Brain pericyte (primary cell): ENCODE measurements around the gene CAPRIN2.

Experiments
- DNase-seq: peaks from one replicate; pipeline ENCODE4 v3.0.0-alpha.2; 2012; ENCODE audit warnings: low read depth, low spot score

CAPRIN2 gene

DNA sequence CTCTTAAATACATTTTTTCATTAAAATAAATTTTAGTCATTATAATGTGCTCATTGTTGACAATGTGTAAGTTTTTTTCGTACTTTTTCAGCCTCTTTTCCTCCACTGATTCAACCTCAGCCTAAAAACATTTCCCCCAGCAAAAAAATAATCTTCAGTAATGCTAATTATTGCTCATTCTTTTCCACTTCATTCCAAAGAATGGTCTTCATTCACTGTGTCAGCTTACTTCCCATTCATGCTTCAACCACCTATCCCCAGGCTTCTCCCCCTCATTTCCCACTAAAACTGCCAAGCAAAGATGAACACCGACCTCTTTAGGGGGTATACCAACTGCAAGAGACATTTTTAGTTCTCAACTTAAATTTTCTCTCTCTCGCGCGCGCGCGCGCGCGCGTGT is 56.4 kb downstream of the CAPRIN2 start:
- no peak for DNase-seq

DNA sequence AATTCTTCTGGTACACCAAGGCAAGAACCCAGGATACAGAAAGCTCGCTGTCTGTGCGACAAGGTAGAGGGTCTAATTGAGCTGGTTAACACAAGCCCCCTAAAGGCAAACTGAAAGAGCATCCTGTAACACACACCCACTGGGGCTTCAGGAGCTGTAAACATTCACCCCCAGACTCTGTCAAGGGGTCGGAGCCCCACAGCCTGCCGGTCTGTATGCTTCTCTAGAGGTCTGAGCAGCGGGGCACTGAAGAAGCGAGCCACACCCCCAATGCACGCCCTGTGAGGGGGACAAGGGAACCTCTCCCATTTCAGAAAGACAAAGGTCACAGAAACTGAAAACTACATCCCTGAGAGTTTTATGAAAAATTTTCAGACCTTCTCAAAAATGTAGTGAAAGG is 57.8 kb downstream of the CAPRIN2 start:
- DNase-seq: no peak

DNA sequence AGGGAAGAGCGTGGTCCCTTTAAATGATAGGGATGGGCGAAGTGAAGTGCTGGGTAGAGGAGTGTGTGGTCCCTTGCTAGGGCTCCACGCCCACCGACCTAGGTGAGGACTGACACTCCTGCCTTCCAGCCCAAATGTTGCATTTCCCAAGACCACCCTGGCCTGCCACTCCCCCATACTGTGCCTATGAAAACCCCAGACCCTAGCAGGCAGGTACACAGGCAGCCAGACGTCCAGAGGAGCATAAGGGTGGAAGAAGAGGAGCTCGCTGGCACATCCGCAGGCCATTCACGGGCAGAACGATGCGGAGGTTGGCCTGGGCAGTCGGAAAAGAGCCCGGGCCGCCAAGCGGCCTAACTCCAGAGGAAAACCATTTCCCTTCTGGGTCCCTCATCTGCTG is 58.3 kb downstream of the CAPRIN2 start:
- DNase-seq: no peak

DNA sequence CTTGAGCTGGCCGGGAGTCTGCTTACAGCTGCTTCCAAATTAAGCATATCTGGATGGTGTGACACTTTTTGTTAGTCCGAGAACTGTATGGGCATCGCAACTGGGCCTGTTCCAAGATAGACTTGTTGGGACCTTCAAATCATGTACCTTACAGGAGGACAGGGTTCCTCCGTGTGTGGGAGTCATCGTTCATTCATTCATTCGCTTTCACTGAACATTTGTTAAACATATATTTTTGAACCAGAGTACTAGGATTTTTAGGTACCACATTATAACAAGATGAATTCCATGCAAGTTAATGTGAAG is 58.7 kb downstream of the CAPRIN2 start:
- no peak for DNase-seq

DNA sequence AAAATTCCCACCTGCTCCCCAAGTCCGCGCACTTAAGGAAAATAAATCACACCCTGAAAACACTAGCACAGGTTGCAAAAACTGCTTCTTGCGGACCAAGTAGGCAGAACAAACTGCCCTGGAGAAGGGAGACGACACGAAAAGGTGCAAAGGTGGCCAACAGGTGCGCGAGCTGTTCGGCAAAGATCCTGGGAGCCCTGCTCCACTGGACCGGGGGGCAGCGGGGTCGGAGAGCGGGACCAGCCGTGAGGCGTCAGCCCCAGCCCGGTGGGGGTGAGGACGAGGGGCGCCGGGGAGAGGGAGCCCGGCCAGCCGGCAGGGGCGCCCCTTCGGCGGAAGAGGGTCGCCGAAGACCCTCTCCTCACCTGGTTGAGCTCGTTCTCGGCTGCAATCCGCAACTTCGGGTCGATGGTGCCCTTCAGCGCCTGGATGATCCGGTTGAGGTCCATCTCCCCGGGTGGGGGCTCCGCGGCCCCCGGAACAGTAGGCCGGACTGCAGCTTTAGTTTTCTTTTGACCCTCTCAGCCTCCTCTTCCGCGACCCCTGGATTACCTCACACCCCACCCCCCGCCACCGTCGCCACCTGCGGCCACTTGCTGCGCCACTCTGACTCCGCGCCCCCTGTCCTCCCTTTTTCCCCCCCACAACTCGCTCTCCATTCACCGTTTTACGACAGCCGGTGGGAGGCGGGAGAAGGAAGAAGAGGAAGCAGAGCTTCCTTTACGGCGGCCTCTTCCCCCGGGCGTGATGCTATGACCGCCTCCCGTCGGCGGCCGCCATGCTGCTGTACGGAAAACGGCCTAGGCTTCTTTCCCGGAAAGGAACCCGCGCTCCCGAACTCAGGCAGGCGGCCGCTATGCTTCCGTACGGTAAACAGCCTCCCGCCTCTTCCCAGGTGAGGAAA is 59.3 kb downstream of the CAPRIN2 start, which contains the start of gene IPO8:
Gene IPO8, minus strand, starts transcription at position 671 of the 904 bp plus-strand sequence. Its CDS starts 222 bp downstream, at position 449.
- DNase-seq: peak; percentile 69

DNA sequence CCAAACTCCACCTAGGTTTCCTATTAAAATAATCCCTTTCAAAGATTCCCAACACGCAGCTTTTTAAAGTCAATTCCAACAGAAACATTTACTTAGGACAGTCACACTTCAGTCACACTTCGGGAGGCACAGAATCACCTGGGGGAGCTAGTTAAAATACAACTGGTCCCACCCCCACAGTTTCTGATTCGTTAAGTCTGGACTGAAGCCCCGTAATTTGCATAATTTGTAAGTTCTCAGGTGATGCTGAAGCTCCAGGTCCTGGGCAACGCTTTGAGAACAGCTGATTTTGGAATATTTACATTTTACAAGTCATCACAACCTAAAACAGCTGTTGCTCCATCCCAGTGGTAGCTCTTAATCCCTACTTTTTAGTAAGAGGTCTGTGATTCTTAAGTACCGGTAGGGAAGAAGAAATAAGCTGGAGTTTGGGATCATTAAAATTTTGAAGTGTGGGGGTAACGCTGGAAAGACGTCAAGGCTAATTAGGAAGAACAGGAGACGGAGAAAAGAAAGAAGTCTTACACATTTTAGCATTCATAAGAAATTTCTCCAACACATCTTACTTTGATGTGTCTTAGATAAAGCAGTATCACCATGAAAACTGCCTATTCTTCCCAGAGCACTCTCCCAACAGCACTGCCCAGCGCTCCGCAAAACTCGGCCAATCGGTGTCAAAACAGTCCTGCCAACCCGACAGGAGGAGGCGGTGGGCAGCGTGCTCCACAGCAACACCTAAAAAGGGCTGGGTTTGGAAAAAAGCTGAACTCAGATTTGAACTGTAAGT is 60.1 kb downstream of the CAPRIN2 start:
- no peak for DNase-seq

DNA sequence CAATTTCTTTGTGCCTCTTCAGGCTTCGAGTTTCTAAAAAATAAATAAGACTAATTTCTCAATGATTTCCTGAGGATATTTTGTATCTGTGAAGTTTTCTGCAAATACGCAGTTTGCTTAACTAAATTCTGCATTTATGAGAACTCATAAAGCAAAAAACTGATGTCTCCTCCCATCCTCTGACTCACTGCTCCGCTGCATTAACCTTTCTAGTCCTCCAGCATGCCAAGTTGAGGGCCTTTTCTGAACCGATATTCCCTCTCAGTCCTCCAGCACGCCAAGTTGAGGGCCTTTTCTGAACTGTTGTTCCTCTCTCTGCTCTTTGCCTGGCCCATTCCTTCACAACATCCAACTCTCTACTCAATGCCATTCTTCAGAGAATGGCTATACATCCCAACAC is 62.3 kb downstream of the CAPRIN2 start:
- DNase-seq: no peak

DNA sequence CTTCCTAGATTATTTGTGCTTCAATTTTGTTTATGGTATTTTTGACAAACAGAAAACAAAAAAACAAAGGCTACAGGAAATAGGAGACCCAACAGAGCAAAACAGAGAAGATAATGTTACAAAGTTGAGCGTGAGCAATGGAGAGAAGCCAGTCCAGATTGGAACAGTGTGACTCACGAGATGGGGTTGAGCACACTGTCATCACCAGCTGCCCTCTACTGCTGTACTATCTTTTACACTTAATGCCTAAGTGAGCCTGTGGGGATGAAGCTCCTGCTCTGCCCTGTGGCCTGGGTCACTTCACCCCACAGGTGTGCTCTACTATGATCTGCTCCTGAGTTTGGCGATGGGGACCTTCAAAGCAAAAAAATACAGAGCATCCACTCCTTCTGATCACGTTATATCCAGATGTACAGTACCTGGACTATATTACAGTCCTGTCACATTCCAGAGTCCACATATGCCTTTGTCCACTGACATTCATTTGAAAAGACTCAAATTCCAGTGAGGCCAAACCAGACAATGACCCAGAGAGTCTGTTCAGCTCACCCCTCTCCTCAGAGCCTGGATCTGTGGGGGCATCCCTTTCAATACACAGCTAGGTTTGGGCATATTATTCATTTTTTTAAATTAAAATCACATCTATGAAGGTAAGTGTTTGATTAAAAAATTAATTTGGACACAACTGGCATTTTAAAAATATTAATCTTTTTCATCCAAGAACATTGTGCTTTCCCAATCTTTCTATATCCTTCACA is 63.5 kb downstream of the CAPRIN2 start:
- DNase-seq: peak; percentile 22

DNA sequence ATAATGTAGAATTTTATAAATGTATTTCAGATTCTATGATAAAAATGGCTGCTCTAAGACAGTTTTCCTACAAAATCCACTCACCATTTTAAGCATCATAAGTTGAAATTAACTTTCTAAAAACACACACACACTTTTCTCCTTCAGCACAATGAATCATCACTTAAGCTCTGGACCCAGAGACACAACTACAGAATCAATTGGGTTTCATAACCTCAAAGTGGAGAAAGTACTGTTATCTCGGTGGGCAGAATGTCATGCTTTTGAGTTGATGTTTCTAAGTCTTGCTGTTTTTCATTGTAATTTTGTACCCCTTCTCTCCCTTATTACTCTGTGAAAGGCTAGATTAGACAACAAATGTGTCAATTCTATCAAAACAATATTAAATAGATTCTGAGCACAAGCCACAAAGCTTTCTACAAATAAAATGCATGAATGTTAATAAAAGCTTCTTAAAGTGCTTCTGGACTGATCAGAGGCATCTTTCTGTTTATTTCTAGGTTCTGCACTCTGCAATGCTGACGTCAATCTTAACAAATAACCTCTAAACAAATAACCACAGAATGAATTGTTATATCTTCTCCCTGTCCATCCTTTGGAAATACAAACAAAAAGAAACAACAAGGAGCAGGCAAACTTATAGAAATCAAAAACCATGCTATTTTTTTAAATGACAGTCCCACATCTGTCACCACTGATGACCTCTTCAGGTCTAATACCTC is 67.3 kb downstream of the CAPRIN2 start:
- DNase-seq: no peak

DNA sequence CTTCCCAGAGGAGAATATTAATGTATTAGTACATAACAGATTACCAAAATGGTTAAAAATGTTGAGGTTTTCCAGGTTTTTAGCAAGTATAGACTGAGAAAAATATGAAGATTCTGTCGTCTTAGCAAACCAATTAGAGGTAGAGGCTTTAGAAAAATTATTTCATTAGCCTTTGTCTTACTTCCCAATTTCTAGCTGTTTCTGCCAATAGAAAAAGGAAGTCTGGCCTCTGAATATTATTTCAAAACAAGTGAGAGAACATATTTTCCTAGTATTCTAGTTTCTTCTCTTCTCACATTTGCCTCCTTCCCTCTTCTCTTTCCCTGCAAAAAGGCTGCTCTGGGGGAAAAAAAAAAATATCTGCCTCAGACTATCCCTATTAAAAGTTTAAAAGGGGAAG is 75.5 kb downstream of the CAPRIN2 start:
- DNase-seq: no peak

DNA sequence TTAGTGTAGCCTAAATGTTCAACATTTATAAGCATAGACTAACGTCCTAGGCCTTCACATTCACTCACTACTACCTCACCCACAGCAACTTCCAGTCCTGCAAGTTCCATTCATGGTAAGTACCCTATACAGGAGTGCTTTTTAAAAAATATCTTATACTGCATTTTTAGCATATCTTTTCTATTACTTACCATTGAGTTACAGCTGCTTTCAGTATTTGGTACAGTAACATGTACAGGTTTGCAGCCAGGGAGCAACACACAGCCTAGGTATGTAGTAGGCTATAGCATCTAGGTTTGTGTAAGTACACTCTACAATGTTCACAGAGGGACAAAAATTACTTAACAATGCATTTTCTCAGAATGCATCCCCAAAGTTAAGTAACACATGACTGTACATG is 76.5 kb downstream of the CAPRIN2 start:
- no peak for DNase-seq

DNA sequence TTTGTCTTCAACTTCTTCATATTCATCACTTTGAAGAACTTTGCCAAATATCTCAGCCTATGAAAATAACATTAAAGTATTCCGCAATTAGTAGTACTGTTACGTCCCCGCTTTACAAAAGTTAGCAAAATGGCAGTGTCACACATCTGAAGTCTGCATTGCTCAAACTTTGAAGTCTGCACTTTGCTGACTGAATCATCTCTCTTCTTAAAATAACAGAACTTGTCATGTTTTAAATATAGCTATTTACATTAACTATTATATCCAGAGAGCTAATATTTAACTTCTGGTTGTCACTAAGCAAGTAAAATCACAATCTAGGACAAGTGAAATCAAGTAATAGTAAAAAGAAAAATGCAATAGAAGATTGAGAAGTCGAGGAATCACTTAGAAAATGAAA is 93.5 kb downstream of the CAPRIN2 start:
- no peak for DNase-seq
